ENCODE data around the gene DDB1.

DNA sequence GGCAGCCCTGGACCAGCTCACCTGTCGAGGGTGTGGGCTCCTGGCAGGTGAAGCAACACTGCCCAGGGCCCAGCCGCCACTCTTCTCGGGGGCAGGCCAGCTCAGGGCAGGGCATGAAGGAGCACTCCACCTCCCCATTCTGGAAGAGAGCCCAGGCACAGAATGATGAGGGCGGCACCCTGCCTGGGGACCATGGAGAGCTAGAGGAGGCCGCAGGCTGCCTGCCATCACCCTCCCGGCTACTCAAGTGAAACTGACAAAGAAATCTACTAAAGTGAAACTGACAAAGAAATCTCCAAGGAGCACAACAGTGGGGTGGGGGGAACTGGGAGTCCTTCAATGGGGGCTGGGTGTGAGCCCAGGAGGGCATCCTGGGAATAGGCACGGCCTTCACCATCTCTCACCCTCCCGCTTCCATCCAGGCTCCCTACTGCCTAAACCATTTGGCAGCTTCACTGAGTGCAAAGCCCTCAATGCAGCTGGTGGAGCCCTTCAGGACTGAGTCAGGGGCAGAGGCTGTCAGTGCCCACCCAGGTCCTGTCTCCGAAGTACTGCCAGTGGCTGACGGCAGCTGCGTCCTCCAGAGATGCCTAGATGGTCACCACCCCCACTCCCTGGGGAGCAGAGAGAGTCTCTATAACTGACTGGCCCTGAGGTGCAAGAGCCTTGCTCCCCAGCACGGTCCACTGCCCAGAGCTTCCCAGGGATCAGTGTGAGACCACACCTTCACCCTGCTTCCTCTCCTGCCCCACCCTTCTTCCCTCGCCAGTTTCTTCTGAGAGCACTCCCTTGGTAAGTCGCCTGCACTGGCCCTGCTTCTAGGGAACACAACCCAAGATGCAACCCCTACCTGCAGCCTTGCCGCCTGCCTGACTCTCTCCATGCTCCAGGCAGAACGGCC, 59.5 kb downstream of the DDB1 start:
- TF ChIP-seq, protein P1, sequence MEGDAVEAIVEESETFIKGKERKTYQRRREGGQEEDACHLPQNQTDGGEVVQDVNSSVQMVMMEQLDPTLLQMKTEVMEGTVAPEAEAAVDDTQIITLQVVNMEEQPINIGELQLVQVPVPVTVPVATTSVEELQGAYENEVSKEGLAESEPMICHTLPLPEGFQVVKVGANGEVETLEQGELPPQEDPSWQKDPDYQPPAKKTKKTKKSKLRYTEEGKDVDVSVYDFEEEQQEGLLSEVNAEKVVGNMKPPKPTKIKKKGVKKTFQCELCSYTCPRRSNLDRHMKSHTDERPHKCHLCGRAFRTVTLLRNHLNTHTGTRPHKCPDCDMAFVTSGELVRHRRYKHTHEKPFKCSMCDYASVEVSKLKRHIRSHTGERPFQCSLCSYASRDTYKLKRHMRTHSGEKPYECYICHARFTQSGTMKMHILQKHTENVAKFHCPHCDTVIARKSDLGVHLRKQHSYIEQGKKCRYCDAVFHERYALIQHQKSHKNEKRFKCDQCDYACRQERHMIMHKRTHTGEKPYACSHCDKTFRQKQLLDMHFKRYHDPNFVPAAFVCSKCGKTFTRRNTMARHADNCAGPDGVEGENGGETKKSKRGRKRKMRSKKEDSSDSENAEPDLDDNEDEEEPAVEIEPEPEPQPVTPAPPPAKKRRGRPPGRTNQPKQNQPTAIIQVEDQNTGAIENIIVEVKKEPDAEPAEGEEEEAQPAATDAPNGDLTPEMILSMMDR (conservative IDR thresholded peaks at IDR 0.05), result no peak
- TF ChIP-seq ZFX (IDR thresholded peaks at IDR 0.05), result no peak
